Erythroblast (primary cell): Measurements from ENCODE around the gene CRYBG1.

ENCODE experiments used
- DNase-seq, 2 experiments: peaks; one replicate each; lab custom pipeline; 2025; lab: John Stamatoyannopoulos, UW
- GATA1 ChIP-seq: IDR thresholded peaks from 2 replicates; pipeline ENCODE4 v1.6.1; 2011; ENCODE audit warnings: low read depth, mild to moderate bottlenecking, control low read depth, low read length, moderate library complexity
- POLR2A ChIP-seq: IDR thresholded peaks from 2 replicates; pipeline ENCODE4 v1.6.1; 2011; ENCODE audit warnings: mild to moderate bottlenecking, low read length

CRYBG1 gene

GRCh38 chr6:106446287-106446885 is 85.9 kb downstream of the CRYBG1 start:
- TF ChIP-seq POLR2A (no peak), GATA1 (no peak)

GRCh38 chr6:106446983-106447382 is 86.5 kb downstream of the CRYBG1 start:
- TF ChIP-seq GATA1 (no peak), POLR2A (no peak)

More at GRCh38 chr6:106446287-106446885, 85.9 kb downstream of the CRYBG1 start:
- DNase-seq = peak in 1 of 2 experiments; percentile 11

GRCh38 chr6:106448000-106448426 is 87.5 kb downstream of the CRYBG1 start:
- no peak for TF ChIP-seq POLR2A
- TF ChIP-seq GATA1 = no peak
- no peak for DNase-seq

More at GRCh38 chr6:106446983-106447382, 86.5 kb downstream of the CRYBG1 start:
- DNase-seq = no peak

DNA sequence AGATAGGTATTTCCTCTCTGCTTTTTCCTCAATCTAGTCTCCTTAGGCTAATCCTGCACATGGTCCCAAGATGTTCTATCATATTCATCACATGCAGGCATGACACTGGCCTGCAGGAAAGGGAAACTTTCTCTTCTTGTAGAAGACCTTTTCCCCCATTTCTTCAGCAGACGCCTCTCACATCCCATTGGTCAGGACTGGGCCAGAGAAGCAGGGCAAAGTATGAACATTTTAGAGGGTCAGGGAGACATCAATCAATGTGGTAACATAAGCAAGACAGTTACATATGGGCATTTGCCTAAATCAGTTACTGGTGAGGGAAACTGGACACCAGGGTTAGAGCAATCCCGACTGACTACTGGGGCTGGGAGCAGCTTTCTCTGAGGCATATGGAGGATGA is 90.1 kb downstream of the CRYBG1 start:
- TF ChIP-seq POLR2A = no peak
- TF ChIP-seq GATA1 = no peak
- no peak for DNase-seq

GRCh38 chr6:106451439-106451838 is 90.9 kb downstream of the CRYBG1 start:
- no peak for DNase-seq
- TF ChIP-seq POLR2A (no peak), GATA1 (no peak)

DNA sequence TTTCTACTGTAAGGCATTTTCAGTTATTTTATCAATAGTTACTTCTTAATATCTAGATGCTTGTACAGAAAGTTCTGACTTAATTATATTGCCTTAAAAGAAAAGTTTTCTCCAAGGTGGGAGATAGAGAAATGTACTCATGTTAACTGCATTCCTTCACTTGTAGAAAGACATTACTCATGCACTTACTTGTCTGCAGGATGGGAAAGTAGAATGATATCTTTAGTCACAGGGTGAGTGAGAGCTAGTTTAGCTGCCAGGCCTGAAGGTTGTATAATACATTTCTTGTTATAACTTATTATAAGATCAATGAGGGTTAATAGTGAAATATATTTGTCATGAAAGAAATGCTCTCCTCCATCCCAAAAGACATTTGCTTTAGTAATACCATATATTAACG is 92.1 kb downstream of the CRYBG1 start:
- no peak for DNase-seq
- TF ChIP-seq GATA1 (no peak), POLR2A (no peak)

DNA sequence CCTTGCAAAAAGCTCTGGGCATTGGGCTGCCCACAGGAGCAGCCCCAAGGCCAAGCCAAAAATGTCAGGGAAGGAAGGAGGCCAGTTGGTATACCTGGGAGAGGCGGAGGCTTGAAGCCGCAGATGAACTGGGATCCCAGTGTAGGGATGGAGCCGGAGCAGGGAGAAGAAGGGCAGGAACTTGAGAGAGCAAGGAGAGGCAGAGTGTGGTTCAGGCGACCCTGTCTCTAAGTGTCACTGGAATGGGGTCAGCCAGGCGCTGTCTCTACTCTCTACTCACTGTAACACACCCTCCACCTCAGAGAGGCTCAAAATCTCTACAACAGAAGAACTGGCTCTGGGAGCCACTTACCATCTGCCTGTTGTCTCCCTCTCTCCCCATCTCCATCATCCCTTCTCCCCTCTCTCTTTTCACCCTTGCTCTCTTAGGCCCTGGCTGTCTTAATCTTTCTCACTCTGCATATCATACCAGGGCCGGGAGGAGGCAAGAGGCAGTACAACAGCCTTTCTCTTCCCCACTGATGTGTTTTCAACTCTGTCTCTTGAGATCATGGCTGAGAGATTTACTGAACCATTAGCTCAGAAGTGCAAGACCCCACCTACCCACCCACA is 93.3 kb downstream of the CRYBG1 start:
- no peak for TF ChIP-seq GATA1
- TF ChIP-seq POLR2A = no peak
- no peak for DNase-seq

DNA sequence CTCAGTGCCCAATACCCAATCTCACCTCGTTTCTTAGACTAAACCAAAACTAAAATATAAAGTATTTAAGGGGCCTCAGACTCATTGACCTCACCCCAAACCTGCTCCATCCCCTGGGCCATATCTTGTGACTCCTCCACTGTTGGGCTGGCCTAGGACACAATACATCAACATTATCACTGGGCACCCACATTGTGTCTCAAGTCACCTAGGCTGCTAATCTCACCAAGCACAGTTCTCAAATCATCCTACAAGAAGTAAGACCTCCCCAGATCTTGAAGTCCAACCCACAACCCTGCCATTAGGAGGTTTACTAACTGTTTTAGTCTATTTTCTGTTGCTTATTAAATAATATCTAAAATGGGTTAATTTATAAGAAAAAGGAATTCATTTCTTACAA is 96.2 kb downstream of the CRYBG1 start:
- peak in 1 of 2 experiments; percentile 19 for DNase-seq

DNA sequence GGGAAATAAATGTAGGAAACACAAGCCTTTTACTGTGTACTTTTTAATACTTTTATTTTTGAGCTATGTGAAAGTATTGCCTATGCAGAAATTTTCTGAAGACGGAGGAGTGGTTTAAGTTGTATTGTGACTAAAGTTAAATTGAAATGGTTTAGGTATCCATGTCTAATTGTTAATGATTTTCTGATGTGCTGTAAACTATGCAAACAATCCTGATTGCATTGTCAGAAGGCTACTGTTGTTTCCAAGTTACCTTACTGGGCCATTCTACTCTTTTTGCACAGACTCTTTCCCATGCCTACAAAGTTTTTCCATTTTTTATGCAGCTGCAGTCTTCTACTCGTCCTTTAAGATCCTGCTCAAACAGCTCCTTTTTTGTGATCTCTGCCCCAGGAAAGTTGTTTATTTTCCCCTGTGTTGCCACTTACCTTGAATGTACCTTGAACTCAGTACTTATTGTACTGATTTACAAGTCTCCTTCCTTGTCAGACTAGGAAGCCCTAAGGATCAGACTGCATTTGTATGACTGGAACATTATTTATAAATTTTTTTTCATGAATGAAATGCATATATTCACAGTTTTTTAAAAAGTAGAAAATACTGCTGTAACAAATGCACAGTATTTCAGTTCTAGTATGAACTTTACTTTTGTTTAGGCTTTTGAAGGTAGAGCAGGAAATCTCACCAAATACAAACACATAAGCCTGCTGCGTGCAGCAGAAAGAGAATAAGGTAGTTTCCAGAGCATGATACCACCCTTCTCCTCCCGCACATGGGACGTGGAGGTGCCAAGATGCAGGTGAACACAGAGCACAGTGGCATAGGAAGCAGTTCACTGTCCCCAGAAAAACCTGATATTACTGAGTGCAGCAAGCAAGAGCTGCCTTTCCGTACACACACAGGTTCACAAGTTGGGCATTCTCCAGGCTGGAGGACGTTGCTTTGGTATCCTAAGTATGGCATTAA is 97.8 kb downstream of the CRYBG1 start:
- DNase-seq = no peak

More for the DNA sequence above, 96.2 kb downstream of the CRYBG1 start:
- TF ChIP-seq POLR2A (no peak), GATA1 (no peak)

GRCh38 chr6:106460481-106460880 is 100.0 kb downstream of the CRYBG1 start:
- no peak for DNase-seq
- TF ChIP-seq POLR2A (no peak), GATA1 (no peak)

More for the DNA sequence above, 97.8 kb downstream of the CRYBG1 start:
- TF ChIP-seq GATA1 (no peak), POLR2A (no peak)

- no peak for DNase-seq
- TF ChIP-seq POLR2A (no peak), GATA1 (no peak)
These were observed 100.6 kb downstream of the CRYBG1 start for GRCh38 chr6:106461084-106461483.

DNA sequence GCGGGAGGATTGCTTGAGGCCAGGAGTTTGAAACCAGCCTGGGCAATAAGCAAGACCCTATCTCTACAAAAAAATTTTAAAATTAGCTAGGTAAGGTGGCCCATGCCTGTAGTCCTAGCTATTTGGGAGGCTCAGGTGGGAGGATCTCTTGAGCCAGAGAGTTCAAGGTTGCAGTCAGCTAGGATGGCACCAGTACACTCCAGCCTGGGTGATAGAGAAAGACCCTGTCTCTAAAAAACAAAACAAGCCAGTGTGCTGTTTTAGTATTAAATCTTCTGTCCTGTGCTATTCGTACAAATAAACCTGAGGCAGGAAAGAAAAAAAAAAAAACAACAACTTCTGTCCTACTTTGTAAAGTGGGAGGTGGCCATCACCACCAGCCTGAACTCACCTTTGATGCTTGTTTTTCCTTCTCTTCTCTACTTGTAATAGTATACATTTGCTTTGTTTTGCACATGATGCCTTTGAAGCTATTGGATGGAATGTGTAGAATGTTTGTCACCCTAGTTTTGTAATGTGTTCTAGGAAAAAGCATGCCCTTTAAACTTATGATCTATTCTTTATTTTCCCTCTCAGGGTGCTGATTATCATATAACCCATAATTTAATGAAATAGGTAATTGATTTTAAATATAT is 102.5 kb downstream of the CRYBG1 start:
- TF ChIP-seq GATA1 (no peak), POLR2A (no peak)
- no peak for DNase-seq

GRCh38 chr6:106466211-106466610 is 105.7 kb downstream of the CRYBG1 start:
- TF ChIP-seq GATA1 = no peak
- TF ChIP-seq POLR2A = no peak
- no peak for DNase-seq
